Upper lobe of right lung (tissue), 1 donor: Measurements from ENCODE around the gene POLE. TPM values are rescaled to one million over a fixed set of nuclear protein-coding genes. Genes with fewer than 3 reads are reported as not detected.
"Not testable (repeated sequence)": the region's sequence is repeated elsewhere in the genome, so short reads cannot be mapped to it uniquely, and the experiment has no call there.

ENCODE experiments used
- ATAC-seq: fragments of 200-7000 bp; cut with Tn5 transposase; one replicate; pipeline ENCODE4 v1.9.1; 2020; ENCODE audit warnings: mild to moderate bottlenecking, moderate library complexity
- DNase-seq: peaks from one replicate; pipeline ENCODE4 v3.0.0-alpha.2; 2020
- H3K27ac ChIP-seq: fragments of 200-600 bp; one replicate; pipeline ENCODE4 v1.8.0; 2022
- H3K27me3 ChIP-seq: fragments of 200-600 bp; one replicate; pipeline ENCODE4 v1.8.0; 2022; ENCODE audit warnings: mild to moderate bottlenecking
- H3K36me3 ChIP-seq: fragments of 200-600 bp; one replicate; pipeline ENCODE4 v1.8.0; 2022
- H3K4me1 ChIP-seq: fragments of 200-600 bp; one replicate; pipeline ENCODE4 v1.8.0; 2022
- H3K4me3 ChIP-seq: fragments of 200-600 bp; one replicate; pipeline ENCODE4 v1.8.0; 2022; ENCODE audit warnings: mild to moderate bottlenecking
- H3K9me3 ChIP-seq: fragments of 200-600 bp; one replicate; pipeline ENCODE4 v1.8.0; 2022
- intact Hi-C: fragments of 100-400 bp; cut with DNase I; formaldehyde crosslinking; loops from one replicate; pipeline ENCODE4 v1.11.0; 2022
- total RNA-seq: library from RNA; stranded (reverse); fragmentation: NEBNext Ultra II Directional; extraction: Animal tissue kit (Norgen Biotek cat#: 25700); gene quantifications from one replicate; pipeline ENCODE4 v1.2.1, GENCODE V29; 2021
- TF ChIP-seq, protein P1 (sequence below): fragments of 200-600 bp; IDR thresholded peaks from one replicate; pipeline ENCODE4 v1.8.0; 2022; ENCODE audit warnings: antibody characterized with exemption
- donor health status: DM: no; HTN: yes; CAD: no; lungs with severe emphysema.

POLE gene
- total RNA-seq, 1 donor from 2014 or later: 23.5 TPM

DNA sequence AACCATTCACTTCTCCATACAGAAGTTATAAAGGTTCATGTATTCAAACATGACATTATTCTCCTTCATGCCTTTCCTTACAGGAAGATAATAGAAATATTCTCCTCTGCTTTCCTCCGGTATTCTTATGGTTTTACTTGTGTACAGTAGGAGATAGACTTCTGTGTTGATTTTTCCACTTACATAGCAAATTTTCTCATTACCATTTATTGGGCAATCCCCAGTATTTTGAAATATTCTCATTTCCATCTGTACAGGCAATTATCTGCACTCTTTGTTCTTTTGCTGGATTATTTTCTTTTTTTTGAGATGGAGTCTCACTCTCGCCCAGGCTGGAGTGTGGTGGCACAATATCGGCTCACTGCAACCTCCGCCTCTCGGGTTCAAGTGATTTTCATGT is 11.2 kb upstream of the POLE start:
- intact Hi-C loops: no loop called here
- TF ChIP-seq, protein P1, sequence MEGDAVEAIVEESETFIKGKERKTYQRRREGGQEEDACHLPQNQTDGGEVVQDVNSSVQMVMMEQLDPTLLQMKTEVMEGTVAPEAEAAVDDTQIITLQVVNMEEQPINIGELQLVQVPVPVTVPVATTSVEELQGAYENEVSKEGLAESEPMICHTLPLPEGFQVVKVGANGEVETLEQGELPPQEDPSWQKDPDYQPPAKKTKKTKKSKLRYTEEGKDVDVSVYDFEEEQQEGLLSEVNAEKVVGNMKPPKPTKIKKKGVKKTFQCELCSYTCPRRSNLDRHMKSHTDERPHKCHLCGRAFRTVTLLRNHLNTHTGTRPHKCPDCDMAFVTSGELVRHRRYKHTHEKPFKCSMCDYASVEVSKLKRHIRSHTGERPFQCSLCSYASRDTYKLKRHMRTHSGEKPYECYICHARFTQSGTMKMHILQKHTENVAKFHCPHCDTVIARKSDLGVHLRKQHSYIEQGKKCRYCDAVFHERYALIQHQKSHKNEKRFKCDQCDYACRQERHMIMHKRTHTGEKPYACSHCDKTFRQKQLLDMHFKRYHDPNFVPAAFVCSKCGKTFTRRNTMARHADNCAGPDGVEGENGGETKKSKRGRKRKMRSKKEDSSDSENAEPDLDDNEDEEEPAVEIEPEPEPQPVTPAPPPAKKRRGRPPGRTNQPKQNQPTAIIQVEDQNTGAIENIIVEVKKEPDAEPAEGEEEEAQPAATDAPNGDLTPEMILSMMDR: no peak
- no peak for ATAC-seq

DNA sequence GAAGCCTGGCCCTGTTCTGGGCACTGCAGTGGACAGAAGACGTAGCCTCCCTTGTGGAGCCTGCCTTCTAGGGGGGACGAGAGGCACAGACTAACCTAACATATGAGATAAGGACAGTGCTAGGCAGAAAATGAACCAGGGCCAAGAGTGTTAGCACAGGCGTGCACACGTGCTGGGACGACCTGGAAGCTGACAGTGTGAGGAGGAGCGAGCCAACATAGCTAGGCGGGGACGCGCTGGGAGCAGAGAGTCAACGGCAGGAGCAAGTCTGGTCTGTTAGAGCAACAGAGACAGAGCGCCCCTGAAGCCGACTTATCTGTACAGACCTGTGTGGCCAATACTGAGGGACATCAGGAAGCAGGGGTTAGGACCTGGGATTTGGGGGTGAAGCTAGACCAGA is 8.3 kb upstream of the POLE start:
- DNase-seq: no peak
- Histone ChIP-seq H3K36me3 (peaks cover 9% of the 10 kb centered on the region), H3K4me3 (no peak overlapping the region), H3K27me3 (no peaks in the 10 kb centered on the region), H3K4me1 (no peaks in the 10 kb centered on the region), H3K9me3 (no peaks in the 10 kb centered on the region), H3K27ac (no peak overlapping the region)
- TF ChIP-seq, protein P1: no peak
- ATAC-seq: no peak
- intact Hi-C loops: no loop called here

More for the DNA sequence above, 11.2 kb upstream of the POLE start:
- no peaks in the 10 kb centered on the region for H3K27me3 ChIP-seq
- no peaks in the 10 kb centered on the region for H3K4me1 ChIP-seq
- no peak overlapping the region for H3K4me3 ChIP-seq
- DNase-seq: no peak
- no peaks in the 10 kb centered on the region for H3K9me3 ChIP-seq
- no peak overlapping the region for H3K27ac ChIP-seq
- H3K36me3 ChIP-seq: peaks cover 9% of the 10 kb centered on the region

DNA sequence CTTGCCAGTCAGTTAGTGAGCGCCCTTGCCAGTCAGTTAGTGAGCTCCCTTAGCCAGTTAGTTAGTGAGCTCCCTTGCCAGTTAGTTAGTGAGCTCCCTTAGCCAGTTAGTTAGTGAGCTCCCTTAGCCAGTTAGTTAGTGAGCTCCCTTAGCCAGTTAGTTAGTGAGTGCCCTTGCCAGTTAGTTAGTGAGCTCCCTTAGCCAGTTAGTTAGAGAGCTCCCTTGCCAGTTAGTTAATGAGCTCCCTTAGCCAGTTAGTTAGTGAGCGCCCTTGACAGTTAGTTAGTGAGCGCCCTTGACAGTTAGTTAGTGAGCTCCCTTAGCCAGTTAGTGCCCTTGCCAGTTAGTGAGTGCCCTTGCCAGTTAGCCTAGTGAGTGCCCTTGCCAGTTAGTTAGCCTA is 7.7 kb upstream of the POLE start:
- H3K4me1 ChIP-seq, intact Hi-C loops, H3K4me3 ChIP-seq, DNase-seq, H3K9me3 ChIP-seq, H3K27ac ChIP-seq, H3K36me3 ChIP-seq, ATAC-seq, H3K27me3 ChIP-seq: not testable (repeated sequence)

DNA sequence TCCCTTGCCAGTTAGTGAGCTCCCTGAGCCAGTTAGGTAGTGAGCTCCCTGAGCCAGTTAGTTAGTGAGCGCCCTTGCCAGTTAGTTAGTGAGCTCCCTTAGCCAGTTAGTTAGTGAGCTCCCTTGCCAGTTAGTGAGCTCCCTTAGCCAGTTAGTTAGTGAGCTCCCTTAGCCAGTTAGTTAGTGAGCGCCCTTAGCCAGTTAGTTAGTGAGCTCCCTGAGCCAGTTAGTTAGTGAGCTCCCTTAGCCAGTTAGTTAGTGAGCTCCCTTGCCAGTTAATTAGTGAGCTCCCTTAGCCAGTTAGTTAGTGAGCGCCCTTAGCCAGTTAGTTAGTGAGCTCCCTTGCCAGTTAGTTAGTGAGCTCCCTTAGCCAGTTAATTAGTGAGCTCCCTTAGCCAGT is 4.9 kb upstream of the POLE start:
- H3K4me3 ChIP-seq, DNase-seq, H3K36me3 ChIP-seq, ATAC-seq, H3K27ac ChIP-seq, H3K27me3 ChIP-seq, intact Hi-C loops, H3K4me1 ChIP-seq, H3K9me3 ChIP-seq: not testable (repeated sequence)

DNA sequence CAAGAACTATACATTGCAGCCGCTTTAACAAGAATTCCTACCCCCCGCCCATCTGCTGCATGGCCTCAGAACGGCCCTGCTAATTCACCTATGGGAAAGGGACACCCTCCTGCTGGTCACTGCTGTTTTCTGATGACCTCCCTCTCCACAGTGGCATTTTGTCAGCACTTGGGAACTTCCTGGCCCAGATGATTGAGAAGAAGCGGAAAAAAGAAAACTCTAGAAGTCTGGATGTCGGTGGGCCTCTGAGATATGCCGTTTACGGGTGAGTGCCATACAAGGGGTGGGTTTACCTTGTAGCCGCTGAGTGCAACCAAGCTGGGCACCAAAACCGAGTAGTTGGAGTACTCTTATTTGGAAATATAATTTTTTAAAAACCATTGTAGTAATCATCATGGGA is 3.0 kb upstream of the POLE start:
- ATAC-seq (no peak), DNase-seq (no peak)
- no peak overlapping the region for H3K4me3 ChIP-seq
- H3K27me3 ChIP-seq: no peaks in the 10 kb centered on the region
- no peaks in the 10 kb centered on the region for H3K36me3 ChIP-seq
- H3K9me3 ChIP-seq: no peaks in the 10 kb centered on the region
- H3K27ac ChIP-seq: no peak overlapping the region
- TF ChIP-seq, protein P1: no peak
- H3K4me1 ChIP-seq: peaks cover 8% of the 10 kb centered on the region
- intact Hi-C loops: no loop called here

DNA sequence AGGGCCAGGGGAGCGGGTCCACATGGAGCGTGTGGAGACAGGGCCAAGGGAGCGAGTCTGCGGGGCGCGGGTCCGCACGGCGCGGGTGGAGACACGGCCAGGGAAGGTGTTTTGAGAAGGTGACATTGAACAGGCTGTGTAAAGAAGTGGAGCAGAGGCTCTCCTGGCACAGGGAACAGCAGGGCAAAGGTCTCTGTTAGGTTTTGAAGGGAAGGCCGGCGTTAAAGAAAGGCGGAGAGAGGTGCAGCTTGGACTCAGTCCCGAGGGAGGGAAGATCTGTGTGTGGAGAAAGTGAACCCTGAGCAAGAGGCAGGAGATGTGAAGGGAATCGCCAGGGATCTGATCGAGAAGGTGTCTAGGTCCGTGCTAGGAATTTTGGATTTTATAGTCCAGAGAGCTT is 2.1 kb upstream of the POLE start:
- H3K27me3 ChIP-seq: no peaks in the 10 kb centered on the region
- ATAC-seq: no peak
- DNase-seq: no peak
- intact Hi-C loops: no loop called here
- TF ChIP-seq, protein P1: no peak
- H3K9me3 ChIP-seq: no peaks in the 10 kb centered on the region
- H3K36me3 ChIP-seq: no peaks in the 10 kb centered on the region
- no peak overlapping the region for H3K27ac ChIP-seq
- peaks cover 8% of the 10 kb centered on the region for H3K4me1 ChIP-seq
- no peak overlapping the region for H3K4me3 ChIP-seq

DNA sequence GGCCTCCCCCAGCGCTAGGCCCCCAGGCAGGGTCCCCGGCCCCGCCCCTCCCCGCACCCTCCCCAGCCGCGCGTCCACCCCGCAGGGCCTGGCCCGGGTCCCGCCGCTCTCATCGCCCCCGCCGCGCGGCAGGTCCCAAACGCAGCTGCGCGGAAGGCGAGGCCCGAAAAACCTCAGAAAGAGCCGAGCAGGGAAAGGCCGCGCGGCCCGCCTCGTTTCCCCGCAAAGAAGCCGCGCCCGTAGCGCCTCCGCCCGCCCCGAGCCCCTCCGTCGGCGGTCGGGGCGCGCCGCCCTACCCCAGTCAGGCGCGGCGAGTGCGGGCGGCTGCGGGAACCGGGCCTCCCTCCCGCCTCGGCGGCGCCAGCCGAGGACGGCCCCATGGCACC is 324 bp downstream of the POLE start:
- Histone ChIP-seq H3K36me3 (no peaks in the 10 kb centered on the region), H3K4me3 (peak overlapping the region; percentile 69), H3K9me3 (no peaks in the 10 kb centered on the region), H3K27me3 (no peaks in the 10 kb centered on the region), H3K27ac (no peak overlapping the region), H3K4me1 (peaks cover 8% of the 10 kb centered on the region)
- DNase-seq: no peak
- intact Hi-C loops: no loop called here
- ATAC-seq: no peak
- TF ChIP-seq, protein P1: no peak
